ENCODE data around the gene FRRS1. TPM values are rescaled to one million over a fixed set of nuclear protein-coding genes. Genes with fewer than 3 reads are reported as not detected.

FRRS1 gene
- total and polyA plus RNA-seq, 2 experiments from 2014 or later: 0.34 to 6.8 TPM

- Histone ChIP-seq H3K4me3 (no peak overlapping the region), H3F3A (replicated peaks; ENCODE audit: low read depth) (no peaks in the 10 kb centered on the region), H3K27ac (ENCODE audit: low read depth) (no peak overlapping the region), H3K4me2 (no peak overlapping the region), H3K27me3 (ENCODE audit: insufficient read depth) (no peaks in the 10 kb centered on the region), H2AFZ (no peak overlapping the region), H3K79me2 (replicated peaks; ENCODE audit: insufficient read depth) (no peaks in the 10 kb centered on the region), H3K36me3 (ENCODE audit: insufficient read depth) (no peaks in the 10 kb centered on the region), H4K20me1 (replicated peaks; ENCODE audit: insufficient read depth) (no peaks in the 10 kb centered on the region), H3K9me2 (ENCODE audit: insufficient read depth) (no peaks in the 10 kb centered on the region), H3K4me1 (ENCODE audit: insufficient read depth) (peaks cover 7% of the 10 kb centered on the region)
- Mint-ChIP-seq H3K27ac (no peak overlapping the region), H3K27me3 (ENCODE audit: insufficient read depth, low read depth, poor library complexity) (no peaks in the 10 kb centered on the region), H3K9me3 (no peaks in the 10 kb centered on the region), H3K36me3 (ENCODE audit: low read depth) (no peaks in the 10 kb centered on the region), H3K4me1 (peaks cover 14% of the 10 kb centered on the region), H3K4me3 (no peak overlapping the region)
- DNase-seq (ENCODE audit: low spot score): no peak
- no peak for ATAC-seq
- TF ChIP-seq, protein P1, sequence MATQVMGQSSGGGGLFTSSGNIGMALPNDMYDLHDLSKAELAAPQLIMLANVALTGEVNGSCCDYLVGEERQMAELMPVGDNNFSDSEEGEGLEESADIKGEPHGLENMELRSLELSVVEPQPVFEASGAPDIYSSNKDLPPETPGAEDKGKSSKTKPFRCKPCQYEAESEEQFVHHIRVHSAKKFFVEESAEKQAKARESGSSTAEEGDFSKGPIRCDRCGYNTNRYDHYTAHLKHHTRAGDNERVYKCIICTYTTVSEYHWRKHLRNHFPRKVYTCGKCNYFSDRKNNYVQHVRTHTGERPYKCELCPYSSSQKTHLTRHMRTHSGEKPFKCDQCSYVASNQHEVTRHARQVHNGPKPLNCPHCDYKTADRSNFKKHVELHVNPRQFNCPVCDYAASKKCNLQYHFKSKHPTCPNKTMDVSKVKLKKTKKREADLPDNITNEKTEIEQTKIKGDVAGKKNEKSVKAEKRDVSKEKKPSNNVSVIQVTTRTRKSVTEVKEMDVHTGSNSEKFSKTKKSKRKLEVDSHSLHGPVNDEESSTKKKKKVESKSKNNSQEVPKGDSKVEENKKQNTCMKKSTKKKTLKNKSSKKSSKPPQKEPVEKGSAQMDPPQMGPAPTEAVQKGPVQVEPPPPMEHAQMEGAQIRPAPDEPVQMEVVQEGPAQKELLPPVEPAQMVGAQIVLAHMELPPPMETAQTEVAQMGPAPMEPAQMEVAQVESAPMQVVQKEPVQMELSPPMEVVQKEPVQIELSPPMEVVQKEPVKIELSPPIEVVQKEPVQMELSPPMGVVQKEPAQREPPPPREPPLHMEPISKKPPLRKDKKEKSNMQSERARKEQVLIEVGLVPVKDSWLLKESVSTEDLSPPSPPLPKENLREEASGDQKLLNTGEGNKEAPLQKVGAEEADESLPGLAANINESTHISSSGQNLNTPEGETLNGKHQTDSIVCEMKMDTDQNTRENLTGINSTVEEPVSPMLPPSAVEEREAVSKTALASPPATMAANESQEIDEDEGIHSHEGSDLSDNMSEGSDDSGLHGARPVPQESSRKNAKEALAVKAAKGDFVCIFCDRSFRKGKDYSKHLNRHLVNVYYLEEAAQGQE (IDR thresholded peaks at IDR 0.05; ENCODE audit: unreplicated experiment): no peak
- TF ChIP-seq POLR2AphosphoS5 (IDR thresholded peaks at IDR 0.05; ENCODE audit: low read depth) (no peak), EZH2 (IDR thresholded peaks at IDR 0.05; ENCODE audit: low read depth, unreplicated experiment) (no peak)
- TF ChIP-seq, protein P2, sequence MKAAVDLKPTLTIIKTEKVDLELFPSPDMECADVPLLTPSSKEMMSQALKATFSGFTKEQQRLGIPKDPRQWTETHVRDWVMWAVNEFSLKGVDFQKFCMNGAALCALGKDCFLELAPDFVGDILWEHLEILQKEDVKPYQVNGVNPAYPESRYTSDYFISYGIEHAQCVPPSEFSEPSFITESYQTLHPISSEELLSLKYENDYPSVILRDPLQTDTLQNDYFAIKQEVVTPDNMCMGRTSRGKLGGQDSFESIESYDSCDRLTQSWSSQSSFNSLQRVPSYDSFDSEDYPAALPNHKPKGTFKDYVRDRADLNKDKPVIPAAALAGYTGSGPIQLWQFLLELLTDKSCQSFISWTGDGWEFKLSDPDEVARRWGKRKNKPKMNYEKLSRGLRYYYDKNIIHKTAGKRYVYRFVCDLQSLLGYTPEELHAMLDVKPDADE (IDR thresholded peaks at IDR 0.05): no peak
These were observed 95.9 kb downstream of the FRRS1 start for GRCh38 chr1:99670583-99670982.

- no peak for DNase-seq (ENCODE audit: low spot score)
- no peak overlapping the region for H3K4me3 Mint-ChIP-seq
- Histone ChIP-seq H3K27ac (ENCODE audit: low read depth) (no peak overlapping the region), H3K27me3 (ENCODE audit: insufficient read depth) (no peaks in the 10 kb centered on the region), H4K20me1 (replicated peaks; ENCODE audit: insufficient read depth) (no peaks in the 10 kb centered on the region), H3K4me2 (no peak overlapping the region), H3K4me3 (no peak overlapping the region), H3F3A (replicated peaks; ENCODE audit: low read depth) (no peaks in the 10 kb centered on the region), H3K4me1 (ENCODE audit: insufficient read depth) (peaks cover 7% of the 10 kb centered on the region), H3K9me2 (ENCODE audit: insufficient read depth) (no peaks in the 10 kb centered on the region), H3K79me2 (replicated peaks; ENCODE audit: insufficient read depth) (no peaks in the 10 kb centered on the region), H2AFZ (no peak overlapping the region), H3K36me3 (ENCODE audit: insufficient read depth) (no peaks in the 10 kb centered on the region)
- peaks cover 14% of the 10 kb centered on the region for H3K4me1 Mint-ChIP-seq
- no peaks in the 10 kb centered on the region for H3K36me3 Mint-ChIP-seq (ENCODE audit: low read depth)
- H3K9me3 Mint-ChIP-seq: no peaks in the 10 kb centered on the region
- H3K27me3 Mint-ChIP-seq (ENCODE audit: insufficient read depth, low read depth, poor library complexity): no peaks in the 10 kb centered on the region
- no peak overlapping the region for H3K27ac Mint-ChIP-seq
- ATAC-seq: no peak
- TF ChIP-seq ZNF331 (CRISPR knock-in tag; IDR thresholded peaks at IDR 0.05; ENCODE audit: low read depth) (no peak), CREB1 (CRISPR knock-in tag; IDR thresholded peaks at IDR 0.05; ENCODE audit: low read depth) (no peak), NANOG (IDR thresholded peaks at IDR 0.05; ENCODE audit: borderline replicate concordance) (no peak), EZH2phosphoT487 (IDR thresholded peaks at IDR 0.05; ENCODE audit: unreplicated experiment) (no peak), POLR2AphosphoS5 (IDR thresholded peaks at IDR 0.05; ENCODE audit: low read depth) (no peak), STAT1 (IDR thresholded peaks at IDR 0.05; ENCODE audit: unreplicated experiment) (no peak), ZNF114 (CRISPR knock-in tag; IDR thresholded peaks at IDR 0.05) (no peak), JUNB (IDR thresholded peaks at IDR 0.05; ENCODE audit: unreplicated experiment) (no peak), EZH2 (IDR thresholded peaks at IDR 0.05; ENCODE audit: low read depth, unreplicated experiment) (no peak)
- TF ChIP-seq, protein P3, sequence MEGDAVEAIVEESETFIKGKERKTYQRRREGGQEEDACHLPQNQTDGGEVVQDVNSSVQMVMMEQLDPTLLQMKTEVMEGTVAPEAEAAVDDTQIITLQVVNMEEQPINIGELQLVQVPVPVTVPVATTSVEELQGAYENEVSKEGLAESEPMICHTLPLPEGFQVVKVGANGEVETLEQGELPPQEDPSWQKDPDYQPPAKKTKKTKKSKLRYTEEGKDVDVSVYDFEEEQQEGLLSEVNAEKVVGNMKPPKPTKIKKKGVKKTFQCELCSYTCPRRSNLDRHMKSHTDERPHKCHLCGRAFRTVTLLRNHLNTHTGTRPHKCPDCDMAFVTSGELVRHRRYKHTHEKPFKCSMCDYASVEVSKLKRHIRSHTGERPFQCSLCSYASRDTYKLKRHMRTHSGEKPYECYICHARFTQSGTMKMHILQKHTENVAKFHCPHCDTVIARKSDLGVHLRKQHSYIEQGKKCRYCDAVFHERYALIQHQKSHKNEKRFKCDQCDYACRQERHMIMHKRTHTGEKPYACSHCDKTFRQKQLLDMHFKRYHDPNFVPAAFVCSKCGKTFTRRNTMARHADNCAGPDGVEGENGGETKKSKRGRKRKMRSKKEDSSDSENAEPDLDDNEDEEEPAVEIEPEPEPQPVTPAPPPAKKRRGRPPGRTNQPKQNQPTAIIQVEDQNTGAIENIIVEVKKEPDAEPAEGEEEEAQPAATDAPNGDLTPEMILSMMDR (conservative IDR thresholded peaks at IDR 0.05; ENCODE audit: low read depth in 2 of 2): no peak
- TF ChIP-seq, protein P2 (IDR thresholded peaks at IDR 0.05): no peak
- TF ChIP-seq, protein P1 (IDR thresholded peaks at IDR 0.05; ENCODE audit: unreplicated experiment): no peak
These were observed 96.6 kb downstream of the FRRS1 start for GRCh38 chr1:99669821-99670220.
